NCI-H1048 (cell line): ENCODE results near the gene PGA4.

Experiments used
- DNase-seq: peaks from one replicate; lab custom pipeline; 2025; lab: John Stamatoyannopoulos, UW

The PGA4 gene

GRCh38 chr11:61279934-61280659 lies 58.0 kb downstream of the PGA4 start:
- DNase-seq = no peak

GRCh38 chr11:61280883-61281580 lies 58.9 kb downstream of the PGA4 start:
- no peak for DNase-seq
